BLaER1 (cell line): ENCODE results near the gene PIP4K2A.

Source experiments
- H3K27ac ChIP-seq: shearing (Covaris generic); formaldehyde crosslinking; 2 replicates; pipeline ENCODE4 v1.8.1; 2022
- H3K27me3 ChIP-seq: shearing (Covaris generic); formaldehyde crosslinking; 2 replicates; pipeline ENCODE4 v1.8.1; 2022
- H3K36me3 ChIP-seq: shearing (Covaris generic); formaldehyde crosslinking; 2 replicates; pipeline ENCODE4 v1.8.1; 2022
- H3K4me1 ChIP-seq: shearing (Covaris generic); formaldehyde crosslinking; 2 replicates; pipeline ENCODE4 v1.8.1; 2022
- H3K4me2 ChIP-seq: shearing (Covaris generic); formaldehyde crosslinking; 2 replicates; pipeline ENCODE4 v1.8.1; 2022
- H3K4me3 ChIP-seq: shearing (Covaris generic); formaldehyde crosslinking; 2 replicates; pipeline ENCODE4 v1.8.1; 2022
- H3K9ac ChIP-seq: shearing (Covaris generic); formaldehyde crosslinking; 2 replicates; pipeline ENCODE4 v1.8.1; 2022
- H3K9me3 ChIP-seq: shearing (Covaris generic); formaldehyde crosslinking; 2 replicates; pipeline ENCODE4 v1.8.1; 2022
- H4K20me1 ChIP-seq: shearing (Covaris generic); formaldehyde crosslinking; 2 replicates; pipeline ENCODE4 v1.8.1; 2022
- Cebpa-rat ChIP-seq: shearing (Covaris generic); IDR thresholded peaks from 2 replicates; pipeline ENCODE4 v1.8.1; 2022

PIP4K2A gene

GRCh38 chr10:22635650-22636049 is 78.7 kb downstream of the PIP4K2A start:
- Histone ChIP-seq H3K27me3 (no peaks in the 10 kb centered on the region), H4K20me1 (0 out of 2 replicates have a peak, but pooled peaks cover 36% of the 10 kb centered on the region), H3K4me2 (no peak overlapping the region), H3K4me3 (no peak overlapping the region), H3K27ac (no peak overlapping the region), H3K4me1 (peaks cover 3% of the 10 kb centered on the region), H3K9me3 (peaks cover 8% of the 10 kb centered on the region; the same call in 1 of the 2 replicates), H3K9ac (no peak overlapping the region), H3K36me3 (0 out of 2 replicates have a peak, but pooled peaks cover 7% of the 10 kb centered on the region)
- no peak for TF ChIP-seq Cebpa-rat

GRCh38 chr10:22634606-22635459 is 79.5 kb downstream of the PIP4K2A start:
- Histone ChIP-seq H3K4me3 (no peak overlapping the region), H3K9me3 (peaks cover 8% of the 10 kb centered on the region; the same call in 1 of the 2 replicates), H3K4me1 (peaks cover 12% of the 10 kb centered on the region), H3K9ac (no peak overlapping the region), H3K4me2 (no peak overlapping the region), H3K27me3 (no peaks in the 10 kb centered on the region), H3K36me3 (0 out of 2 replicates have a peak, but pooled peaks cover 7% of the 10 kb centered on the region), H4K20me1 (0 out of 2 replicates have a peak, but pooled peaks cover 31% of the 10 kb centered on the region), H3K27ac (no peak overlapping the region)
- TF ChIP-seq Cebpa-rat: no peak

- Histone ChIP-seq H3K27ac (no peak overlapping the region), H3K4me1 (peaks cover 16% of the 10 kb centered on the region)
- TF ChIP-seq Cebpa-rat: no peak
Measured at GRCh38 chr10:22634093-22634492, 80.3 kb downstream of the PIP4K2A start.

GRCh38 chr10:22633528-22633927 is 80.8 kb downstream of the PIP4K2A start:
- Histone ChIP-seq H3K9me3 (peaks cover 8% of the 10 kb centered on the region; the same call in 1 of the 2 replicates), H3K4me2 (no peak overlapping the region), H3K9ac (no peak overlapping the region), H3K27me3 (no peaks in the 10 kb centered on the region), H4K20me1 (0 out of 2 replicates have a peak, but pooled peaks cover 35% of the 10 kb centered on the region), H3K4me1 (peaks cover 16% of the 10 kb centered on the region), H3K36me3 (0 out of 2 replicates have a peak, but pooled peaks cover 7% of the 10 kb centered on the region), H3K27ac (no peak overlapping the region), H3K4me3 (no peak overlapping the region)
- no peak for TF ChIP-seq Cebpa-rat

More at GRCh38 chr10:22634093-22634492, 80.3 kb downstream of the PIP4K2A start:
- Histone ChIP-seq H3K27me3 (no peaks in the 10 kb centered on the region), H4K20me1 (0 out of 2 replicates have a peak, but pooled peaks cover 31% of the 10 kb centered on the region), H3K9me3 (peaks cover 8% of the 10 kb centered on the region; the same call in 1 of the 2 replicates), H3K4me3 (no peak overlapping the region), H3K9ac (no peak overlapping the region), H3K4me2 (no peak overlapping the region), H3K36me3 (0 out of 2 replicates have a peak, but pooled peaks cover 7% of the 10 kb centered on the region)

- no peak overlapping the region for H3K4me2 ChIP-seq
- no peak overlapping the region for H3K4me3 ChIP-seq
- H3K36me3 ChIP-seq: 0 out of 2 replicates have a peak, but pooled peaks cover 7% of the 10 kb centered on the region
- TF ChIP-seq Cebpa-rat: no peak
- no peak overlapping the region for H3K27ac ChIP-seq
- H3K4me1 ChIP-seq: peaks cover 16% of the 10 kb centered on the region
- H3K9me3 ChIP-seq: peaks cover 8% of the 10 kb centered on the region; the same call in 1 of the 2 replicates
- 0 out of 2 replicates have a peak, but pooled peaks cover 35% of the 10 kb centered on the region for H4K20me1 ChIP-seq
- H3K27me3 ChIP-seq: no peaks in the 10 kb centered on the region
- no peak overlapping the region for H3K9ac ChIP-seq
Measured at GRCh38 chr10:22633106-22633505, 81.3 kb downstream of the PIP4K2A start.

- H3K27me3 ChIP-seq: no peaks in the 10 kb centered on the region
- 0 out of 2 replicates have a peak, but pooled peaks cover 5% of the 10 kb centered on the region for H3K9me3 ChIP-seq
- 0 out of 2 replicates have a peak, but pooled peaks cover 7% of the 10 kb centered on the region for H3K36me3 ChIP-seq
- H3K4me3 ChIP-seq: no peak overlapping the region
- no peak for TF ChIP-seq Cebpa-rat
- H3K9ac ChIP-seq: no peak overlapping the region
- no peak overlapping the region for H3K4me2 ChIP-seq
- H4K20me1 ChIP-seq: peaks cover 35% of the 10 kb centered on the region; the same call in 1 of the 2 replicates
- no peak overlapping the region for H3K27ac ChIP-seq
- peaks cover 16% of the 10 kb centered on the region for H3K4me1 ChIP-seq
Measured at GRCh38 chr10:22631646-22632278, 82.6 kb downstream of the PIP4K2A start.

- Histone ChIP-seq H3K4me3 (no peak overlapping the region), H3K27ac (no peak overlapping the region), H3K4me2 (no peak overlapping the region), H3K9ac (no peak overlapping the region), H3K27me3 (no peaks in the 10 kb centered on the region), H4K20me1 (peaks cover 35% of the 10 kb centered on the region; the same call in 1 of the 2 replicates), H3K36me3 (0 out of 2 replicates have a peak, but pooled peaks cover 1% of the 10 kb centered on the region), H3K9me3 (no peaks in the 10 kb centered on the region), H3K4me1 (peaks cover 16% of the 10 kb centered on the region)
- no peak for TF ChIP-seq Cebpa-rat
Measured at GRCh38 chr10:22631185-22631584, 83.2 kb downstream of the PIP4K2A start.

GRCh38 chr10:22630234-22631174 is 83.9 kb downstream of the PIP4K2A start:
- Histone ChIP-seq H3K36me3 (no peaks in the 10 kb centered on the region), H4K20me1 (peaks cover 42% of the 10 kb centered on the region), H3K27ac (no peak overlapping the region), H3K9me3 (no peaks in the 10 kb centered on the region), H3K9ac (no peak overlapping the region), H3K4me3 (no peak overlapping the region), H3K4me1 (peaks cover 16% of the 10 kb centered on the region), H3K27me3 (no peaks in the 10 kb centered on the region), H3K4me2 (peak overlapping the region; percentile 23; the same call in 1 of the 2 replicates)
- no peak for TF ChIP-seq Cebpa-rat

- TF ChIP-seq Cebpa-rat: no peak
- H3K27me3 ChIP-seq: no peaks in the 10 kb centered on the region
- H3K4me2 ChIP-seq: peak overlapping the region; percentile 23; the same call in 1 of the 2 replicates
Measured at GRCh38 chr10:22629852-22630233, 84.5 kb downstream of the PIP4K2A start.

More at GRCh38 chr10:22629852-22630233, 84.5 kb downstream of the PIP4K2A start:
- peaks cover 44% of the 10 kb centered on the region for H4K20me1 ChIP-seq
- H3K27ac ChIP-seq: no peak overlapping the region
- H3K9me3 ChIP-seq: no peaks in the 10 kb centered on the region
- H3K4me1 ChIP-seq: peaks cover 16% of the 10 kb centered on the region
- H3K4me3 ChIP-seq: no peak overlapping the region
- no peaks in the 10 kb centered on the region for H3K36me3 ChIP-seq
- no peak overlapping the region for H3K9ac ChIP-seq
